Fibroblast of the aortic adventitia (primary cell): Measurements from ENCODE around the gene ZNF30. TPM values are rescaled to one million over a fixed set of nuclear protein-coding genes. Genes with fewer than 3 reads are reported as not detected.

ENCODE experiments used
- DNase-seq: peaks from one replicate; pipeline ENCODE4 v3.0.0-alpha.2; 2010; ENCODE audit warnings: low read depth
- H3K4me3 ChIP-seq: 2 replicates; pipeline ENCODE4 v1.5.1; 2011; ENCODE audit warnings: low read depth, mild to moderate bottlenecking, control low read depth, low read length, moderate library complexity
- CTCF ChIP-seq: IDR thresholded peaks from 2 replicates; pipeline ENCODE4 v1.5.1; 2011; ENCODE audit warnings: mild to moderate bottlenecking, low read length, control low read depth, inconsistent platforms; ENCODE audit not compliant: insufficient read depth
- total RNA-seq: library from RNA; depleted of rRNA; stranded (reverse); fragments of >200 nt; gene quantifications from 2 replicates; pipeline ENCODE4 v1.2.3, GENCODE V29; 2012; ENCODE audit warnings: low replicate concordance

The ZNF30 gene
- total RNA-seq, 1 donor = 1.9 TPM

DNA sequence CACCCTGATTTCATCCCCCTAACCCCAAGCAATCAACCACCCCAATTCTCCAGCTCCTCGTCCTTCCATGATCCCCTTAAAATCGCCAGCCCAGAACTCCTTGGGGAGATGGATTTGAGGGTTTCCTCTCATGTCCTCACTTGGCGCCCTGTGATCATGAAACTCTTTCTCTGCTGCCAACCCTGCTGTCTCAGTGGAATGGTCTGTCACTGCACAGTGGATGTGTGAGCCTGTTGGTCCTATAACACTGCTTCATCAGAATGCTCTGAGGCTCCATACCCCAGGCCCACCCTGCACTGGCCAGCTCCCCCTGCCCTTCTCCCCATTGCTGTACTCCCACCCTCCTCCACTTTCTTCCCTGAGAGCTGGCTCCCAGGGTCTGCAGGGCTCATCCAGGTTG lies 49.9 kb downstream of the ZNF30 start:
- DNase-seq = no peak
- H3K4me3 ChIP-seq = no peak overlapping the region
- TF ChIP-seq CTCF = no peak

DNA sequence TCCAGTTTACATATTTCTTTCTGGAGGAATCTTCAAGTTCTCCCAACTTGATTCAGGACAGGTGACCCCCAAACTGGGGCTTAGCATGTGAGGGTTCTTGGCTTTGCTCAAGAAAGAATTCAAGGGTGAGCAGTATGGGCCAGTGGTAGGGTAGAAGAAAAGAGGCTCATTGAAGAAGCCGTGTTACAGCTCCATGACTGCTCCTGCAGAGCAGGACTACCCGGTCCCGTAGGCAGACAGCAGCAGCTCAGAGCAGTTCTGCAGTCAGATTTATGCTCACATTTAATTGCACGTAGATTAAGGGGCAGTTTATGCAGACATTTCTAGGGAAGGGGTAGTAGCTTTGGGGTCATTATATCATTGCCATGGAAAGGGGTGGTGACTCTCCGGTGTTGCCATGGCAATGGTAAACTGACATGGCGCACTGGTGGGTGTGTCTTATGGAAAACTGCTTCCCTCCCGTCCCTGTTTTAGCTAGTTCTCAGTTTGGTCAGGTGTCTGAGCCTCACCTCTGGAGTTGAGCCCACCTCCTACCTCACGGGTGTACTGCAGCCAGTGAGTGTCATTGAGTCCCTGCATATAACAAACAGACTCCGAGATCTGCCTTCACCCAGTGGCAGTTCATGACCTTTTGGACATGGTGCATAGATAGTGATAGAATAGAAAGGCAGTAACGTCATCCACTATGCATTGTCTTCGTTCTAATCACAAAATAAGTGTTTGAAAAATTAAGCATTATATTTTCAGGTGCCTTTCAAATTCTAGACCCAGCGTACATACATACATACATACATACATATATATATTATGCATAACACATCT lies 53.3 kb downstream of the ZNF30 start:
- no peak overlapping the region for H3K4me3 ChIP-seq
- DNase-seq = no peak
- TF ChIP-seq CTCF = no peak

DNA sequence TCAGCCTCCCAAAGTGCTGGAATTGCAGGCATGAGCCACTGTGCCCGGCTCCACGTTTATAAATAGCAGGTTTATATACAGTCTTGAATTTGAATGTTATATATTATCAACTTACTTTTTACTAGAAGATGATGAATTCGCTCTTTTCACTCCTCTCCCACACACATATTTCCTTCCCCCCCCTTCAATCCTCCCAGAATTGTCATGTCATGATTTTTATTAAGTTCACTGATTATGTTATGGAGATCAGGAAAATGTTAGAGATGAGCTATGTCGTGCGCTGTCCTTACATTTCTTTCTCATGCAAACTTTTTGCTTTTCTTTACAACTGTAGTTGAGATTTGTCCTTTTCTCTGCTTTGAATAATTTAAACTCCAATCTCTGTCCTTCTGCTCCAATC lies 55.6 kb downstream of the ZNF30 start:
- no peak for DNase-seq
- no peak for TF ChIP-seq CTCF
- no peak overlapping the region for H3K4me3 ChIP-seq

DNA sequence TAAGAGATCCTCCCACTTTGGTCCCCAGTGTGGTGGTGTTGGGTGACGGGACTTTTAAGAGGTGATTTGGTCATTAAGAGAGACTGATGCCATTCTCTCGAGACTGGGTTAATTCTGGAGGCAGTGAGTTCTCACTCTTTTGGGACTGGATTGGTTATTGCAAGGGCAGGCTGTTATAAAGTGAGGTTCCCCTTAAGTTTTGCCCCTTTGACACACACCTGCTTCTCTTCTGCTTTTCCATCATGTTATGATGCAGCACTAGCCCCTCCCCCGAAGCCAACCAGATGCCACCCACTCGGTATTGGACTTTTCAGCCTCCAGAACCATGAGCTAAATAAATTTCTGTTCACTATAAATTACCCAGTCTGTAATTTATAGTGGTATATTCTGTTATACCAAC lies 57.1 kb downstream of the ZNF30 start:
- no peak overlapping the region for H3K4me3 ChIP-seq
- no peak for DNase-seq
- TF ChIP-seq CTCF = no peak

DNA sequence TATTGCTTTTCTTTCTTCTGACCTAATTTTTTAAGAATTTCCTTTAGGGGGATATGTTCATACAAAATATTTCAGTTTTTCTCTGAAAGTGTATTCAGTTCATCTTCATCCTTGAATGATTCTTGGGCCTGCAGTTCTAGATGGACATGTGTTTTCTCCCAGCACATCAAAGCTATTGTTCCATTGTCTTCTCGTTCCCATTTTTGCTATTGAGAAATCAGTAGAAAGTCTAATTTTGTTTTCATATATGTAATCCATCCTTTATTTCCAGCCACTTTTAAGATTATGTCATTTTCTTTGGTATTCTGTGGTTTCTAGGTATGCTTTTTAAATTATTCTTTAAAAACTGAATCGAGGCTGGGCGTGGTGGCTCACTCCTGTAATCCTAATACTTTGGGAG lies 57.6 kb downstream of the ZNF30 start:
- no peak for DNase-seq
- H3K4me3 ChIP-seq = no peak overlapping the region
- no peak for TF ChIP-seq CTCF

DNA sequence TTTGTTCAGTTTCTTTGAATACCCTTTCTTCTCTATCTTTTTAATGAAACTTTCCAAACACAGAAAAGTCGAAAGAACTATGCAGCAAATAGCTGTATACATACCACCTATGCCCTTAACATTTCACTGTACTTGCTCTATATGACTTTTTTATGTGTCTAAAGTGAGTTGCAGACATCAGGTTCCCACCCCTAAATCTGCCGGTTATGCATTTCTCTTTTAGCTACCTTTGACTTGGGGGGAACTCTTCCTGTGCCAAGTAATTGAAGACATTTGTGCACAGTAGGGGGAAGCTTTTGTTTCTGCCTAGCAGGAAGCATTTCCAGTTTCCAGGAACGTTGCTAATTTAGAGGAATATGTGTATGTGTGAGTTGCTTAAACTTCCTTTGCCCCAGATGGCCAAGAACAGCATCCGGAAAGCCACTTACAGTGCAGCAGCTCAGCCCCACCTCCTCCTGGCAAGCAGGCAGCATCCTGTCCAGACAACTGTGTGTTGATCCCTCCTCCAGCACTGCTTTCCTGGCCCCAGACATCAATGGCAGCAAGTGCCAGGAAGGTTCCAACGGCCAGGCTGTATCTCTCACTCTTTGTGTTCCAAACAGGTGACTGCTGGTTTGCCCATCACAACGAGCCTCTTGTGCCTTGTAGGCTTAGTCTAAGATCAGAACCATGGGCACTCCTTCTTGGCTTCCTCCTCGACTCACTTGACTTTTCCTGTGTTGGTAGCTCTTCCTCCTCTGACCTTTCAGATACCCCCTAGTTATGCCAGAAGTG lies 58.7 kb downstream of the ZNF30 start:
- no peak overlapping the region for H3K4me3 ChIP-seq
- DNase-seq = peak; percentile 41
- TF ChIP-seq CTCF = no peak
